Measurements from ENCODE around the gene FARP2. TPM values are rescaled to one million over a fixed set of nuclear protein-coding genes. Genes with fewer than 3 reads are reported as not detected.
"Not testable (repeated sequence)": the region's sequence is repeated elsewhere in the genome, so short reads cannot be mapped to it uniquely, and the experiment has no call there.

The FARP2 gene
- total RNA-seq, 2 donors from 2014 or later = 30.1 to 44.2 TPM

DNA sequence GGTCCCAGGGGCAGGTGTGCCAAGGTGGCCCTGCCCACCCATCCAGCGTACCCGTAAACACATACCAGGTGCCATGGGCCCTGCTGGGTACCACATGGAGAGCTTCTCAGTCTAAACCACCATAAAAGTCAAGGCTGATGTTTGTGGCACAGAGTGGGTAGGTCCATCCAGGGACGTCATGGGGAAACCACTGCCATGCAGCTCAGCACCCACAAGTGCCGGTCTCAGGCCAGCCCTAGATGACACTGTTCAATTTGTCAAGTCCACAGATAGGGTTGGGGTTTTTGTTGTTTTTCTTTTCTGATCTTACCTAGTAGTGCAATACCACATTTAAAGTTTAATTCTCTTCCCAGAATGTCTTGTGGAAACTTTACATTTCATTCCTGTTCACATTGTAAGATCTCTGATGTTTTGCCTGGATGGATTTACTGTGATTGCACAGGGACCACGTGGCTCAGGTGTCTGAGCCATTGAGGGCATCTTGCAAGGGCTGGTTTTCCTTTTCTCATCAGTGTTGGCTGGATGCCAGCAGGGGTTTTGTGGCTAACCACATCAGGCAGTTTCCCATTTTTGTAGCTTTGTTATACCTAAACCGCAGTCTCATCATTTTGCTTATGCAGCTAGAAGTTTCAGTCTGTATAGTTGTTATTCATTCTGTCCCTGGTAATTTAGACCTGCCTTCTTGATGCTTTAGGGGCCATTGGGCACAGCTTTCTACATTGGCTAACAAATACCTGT lies 87.6 kb downstream of the FARP2 start:
- Histone ChIP-seq H3K9me3 (no peaks in the 10 kb centered on the region), H3K4me1 (no peaks in the 10 kb centered on the region), H3K36me3 (replicated peaks in 1 of 2; ENCODE audit: insufficient read depth in 1 of 2, low read depth in 2 of 2) (peaks cover 6 to 11% of the 10 kb centered on the region in 2 donors), H3K27ac (no peak overlapping the region), H3K27me3 (no peaks in the 10 kb centered on the region), H3K4me3 (no peak overlapping the region)
- TF ChIP-seq POLR2A (IDR thresholded peaks at IDR 0.05) (no peak), CTCF (IDR thresholded peaks at IDR 0.05) (no peak)
- WGBS, 2 donors = 83 to 88% methylated on average over 6 of the region's 6 CpGs
- intact Hi-C loops (cut with DNase I) = no loop called here
- ATAC-seq = no peak
- peak in 2 of 4 donors; percentile 16 to 35 for DNase-seq

- no peaks in the 10 kb centered on the region for H3K9me3 ChIP-seq
- WGBS, 2 donors = 83% methylated on average over 2 of the region's 2 CpGs
- intact Hi-C loops (cut with DNase I) = no loop called here
- no peak overlapping the region for H3K27ac ChIP-seq
- no peak overlapping the region for H3K4me3 ChIP-seq
- H3K36me3 ChIP-seq (replicated peaks in 1 of 2; ENCODE audit: insufficient read depth in 1 of 2, low read depth in 2 of 2) = peaks cover 4 to 6% of the 10 kb centered on the region in 2 donors
- ATAC-seq (no peak), DNase-seq (no peak)
- H3K27me3 ChIP-seq = no peaks in the 10 kb centered on the region
- no peak for TF ChIP-seq CTCF (IDR thresholded peaks at IDR 0.05)
- no peak for TF ChIP-seq POLR2A (IDR thresholded peaks at IDR 0.05)
- no peaks in the 10 kb centered on the region for H3K4me1 ChIP-seq
Measured at GRCh38 chr2:241445426-241445825, 89.3 kb downstream of the FARP2 start.

- H3K9me3 ChIP-seq; DNase-seq; ATAC-seq; H3K4me3 ChIP-seq; H3K36me3 ChIP-seq (replicated peaks in 1 of 2; ENCODE audit: insufficient read depth in 1 of 2, low read depth in 2 of 2); H3K27me3 ChIP-seq; intact Hi-C loops (cut with DNase I); H3K27ac ChIP-seq: not testable (repeated sequence)
- 94 to 97% methylated on average over 7 of the region's 7 CpGs for WGBS, 2 donors
- peaks cover 15% of the 10 kb centered on the region for H3K4me1 ChIP-seq
Measured at GRCh38 chr2:241450092-241450491, 94.0 kb downstream of the FARP2 start.

DNA sequence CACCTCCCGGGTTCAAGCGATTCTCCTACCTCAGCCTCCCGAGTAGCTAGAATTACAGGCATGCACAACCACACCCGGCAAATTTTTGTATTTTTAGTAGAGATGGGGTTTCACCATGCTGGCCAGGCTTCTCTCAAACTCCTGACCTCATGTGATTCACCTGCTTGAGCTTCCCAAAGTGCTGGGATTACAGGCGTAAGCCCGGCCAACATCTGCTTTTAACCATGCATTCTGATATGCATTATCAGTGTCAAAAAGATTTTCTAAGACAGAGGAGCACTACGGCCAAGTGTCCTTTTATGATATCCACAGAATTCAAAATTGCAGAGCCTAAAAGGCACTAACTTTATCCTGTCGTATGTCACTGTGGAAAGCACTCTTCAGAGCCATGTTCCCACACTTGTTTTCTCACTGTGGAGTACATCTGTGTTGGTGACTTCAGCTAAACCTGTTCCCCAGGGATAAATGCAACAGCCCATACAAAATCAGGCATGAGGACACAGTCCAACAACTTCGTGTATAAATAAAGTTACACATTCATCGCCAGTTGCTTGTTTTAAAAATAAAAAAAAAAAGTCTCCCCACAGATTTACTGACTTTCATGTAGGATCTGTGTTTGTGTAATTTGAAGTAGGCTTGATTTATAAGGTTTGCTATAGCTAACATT lies 95.9 kb downstream of the FARP2 start:
- Histone ChIP-seq H3K27ac (peak overlapping the region in 1 of 4 donors; percentile 25), H3K36me3 (replicated peaks in 1 of 2; ENCODE audit: insufficient read depth in 1 of 2, low read depth in 2 of 2) (no peaks in the 10 kb centered on the region), H3K4me3 (no peak overlapping the region), H3K4me1 (peaks cover 15% of the 10 kb centered on the region), H3K9me3 (no peaks in the 10 kb centered on the region), H3K27me3 (no peaks in the 10 kb centered on the region)
- ATAC-seq = no peak
- no peak for TF ChIP-seq POLR2A (IDR thresholded peaks at IDR 0.05)
- no peak for TF ChIP-seq CTCF (IDR thresholded peaks at IDR 0.05)
- WGBS, 2 donors = 30 to 41% methylated on average over 10 of the region's 10 CpGs
- no peak for DNase-seq
- intact Hi-C loops (cut with DNase I) = no loop called here

GRCh38 chr2:241453919-241454318 lies 97.8 kb downstream of the FARP2 start:
- H3K4me3 ChIP-seq = not testable (repeated sequence)

More at GRCh38 chr2:241453919-241454318, 97.8 kb downstream of the FARP2 start:
- H3K27me3 ChIP-seq; H3K9me3 ChIP-seq; ATAC-seq; intact Hi-C loops (cut with DNase I); DNase-seq; H3K27ac ChIP-seq; H3K36me3 ChIP-seq (replicated peaks in 1 of 2; ENCODE audit: insufficient read depth in 1 of 2, low read depth in 2 of 2): not testable (repeated sequence)
- WGBS, 2 donors = 95 to 98% methylated on average over 9 of the region's 9 CpGs
- H3K4me1 ChIP-seq = peaks cover 15% of the 10 kb centered on the region

All from body of pancreas (tissue), 4 donors.